ENCODE measurements around the gene CLDN12. TPM values are rescaled to one million over a fixed set of nuclear protein-coding genes. Genes with fewer than 3 reads are reported as not detected.

CLDN12 gene
- total RNA-seq, 2 experiments from 2014 or later: 6.9 to 8.3 TPM

DNA sequence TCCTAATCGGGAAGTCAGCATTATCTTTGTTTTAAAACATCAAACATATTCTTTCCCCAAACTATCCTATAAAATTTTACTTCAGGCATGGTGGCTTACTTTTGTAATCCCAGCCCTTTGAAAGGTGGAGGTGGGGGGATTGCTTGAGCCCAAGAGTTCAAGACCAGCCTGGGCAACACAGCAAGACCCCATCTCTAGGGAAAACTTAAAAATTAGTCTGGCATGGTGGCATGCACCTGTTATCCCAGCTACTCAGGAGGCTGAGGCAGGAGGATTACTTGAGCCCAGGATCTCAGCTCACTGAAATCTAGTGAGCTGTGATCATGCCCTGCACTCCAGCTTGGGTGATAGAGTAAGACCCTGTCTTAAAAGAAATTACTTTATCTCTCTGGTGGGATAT, 4.9 kb downstream of the CLDN12 start:
- CTCF ChIA-PET: no interaction called here
- no peak overlapping the region for H3K27ac Mint-ChIP-seq

DNA sequence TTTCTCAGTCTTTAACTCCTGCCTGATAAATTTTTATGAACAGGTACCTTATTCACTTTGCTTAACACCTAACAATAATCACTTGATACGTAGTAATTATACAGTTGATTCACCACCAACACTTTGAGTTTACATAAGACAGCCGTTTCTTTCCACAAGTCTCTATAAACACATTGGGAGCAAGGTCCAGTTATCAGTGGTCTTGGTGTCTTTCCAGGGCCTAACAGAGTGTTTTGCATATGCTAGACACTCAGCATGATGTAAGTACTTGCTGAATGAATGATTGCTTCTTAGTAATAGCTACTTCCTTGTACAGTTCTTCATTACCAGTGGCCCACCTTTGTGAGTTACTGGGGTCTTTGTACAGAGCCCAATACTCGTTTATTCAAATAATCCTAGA, 6.4 kb downstream of the CLDN12 start:
- peaks cover 4% of the 10 kb centered on the region for H3K4me1 Mint-ChIP-seq (ENCODE audit: low read depth)
- H3K9me3 Mint-ChIP-seq: no peaks in the 10 kb centered on the region
- ChIA-PET CTCF (interaction anchor here (0.8 to 0.9 kb wide), 2 partner anchors 11 to 255 kb away, joined by 3 read pairs; partner anchors contain the start of gene STEAP1), POLR2A (no interaction called here)
- no peak overlapping the region for H3K4me3 Mint-ChIP-seq
- H3K36me3 Mint-ChIP-seq: peaks cover 12% of the 10 kb centered on the region
- DNase-seq: no peak
- intact Hi-C loops (cut with micrococcal nuclease): loop anchor here (5.0 kb wide), 1 partner anchor 97 kb away; no protein-coding TSS in a partner anchor
- H3K27ac Mint-ChIP-seq: no peak overlapping the region
- no peaks in the 10 kb centered on the region for H3K27me3 Mint-ChIP-seq

More for the DNA sequence above, 4.9 kb downstream of the CLDN12 start:
- Mint-ChIP-seq H3K9me3 (no peaks in the 10 kb centered on the region), H3K4me3 (no peak overlapping the region), H3K4me1 (ENCODE audit: low read depth) (peaks cover 8% of the 10 kb centered on the region), H3K36me3 (peaks cover 9% of the 10 kb centered on the region), H3K27me3 (no peaks in the 10 kb centered on the region)
- DNase-seq: no peak
- intact Hi-C loops (cut with micrococcal nuclease): no loop called here
- POLR2A ChIA-PET: no interaction called here

DNA sequence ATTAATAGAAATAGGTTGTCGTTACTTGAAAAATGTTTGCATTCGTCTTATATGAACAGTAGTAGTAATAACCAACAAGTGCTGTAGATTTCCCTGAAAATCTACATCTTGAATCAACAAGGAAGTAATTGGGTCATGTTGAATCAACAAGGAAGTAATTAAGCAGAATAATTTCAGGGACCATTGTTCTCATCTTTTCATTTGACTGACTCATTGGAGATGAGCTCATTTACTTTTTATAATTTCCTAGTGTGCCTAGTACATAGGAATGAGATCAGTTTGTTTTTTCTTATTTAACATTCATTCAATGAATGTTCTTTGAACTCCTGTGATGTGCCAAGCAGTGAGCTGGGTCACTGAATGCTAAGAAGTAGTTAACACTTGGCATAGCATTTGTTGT, 8.2 kb downstream of the CLDN12 start:
- no peak overlapping the region for H3K27ac Mint-ChIP-seq
- no peaks in the 10 kb centered on the region for H3K4me1 Mint-ChIP-seq (ENCODE audit: low read depth)
- POLR2A ChIA-PET: no interaction called here
- no peaks in the 10 kb centered on the region for H3K27me3 Mint-ChIP-seq
- DNase-seq: no peak
- H3K9me3 Mint-ChIP-seq: no peaks in the 10 kb centered on the region
- H3K4me3 Mint-ChIP-seq: no peak overlapping the region
- intact Hi-C loops (cut with micrococcal nuclease): loop anchor here (5.0 kb wide), 1 partner anchor 99 kb away; no protein-coding TSS in a partner anchor
- CTCF ChIA-PET: interaction anchor here (1.2 kb wide), 1 partner anchor 99 kb away, joined by 7 read pairs; no protein-coding TSS in a partner anchor
- peaks cover 12% of the 10 kb centered on the region for H3K36me3 Mint-ChIP-seq

DNA sequence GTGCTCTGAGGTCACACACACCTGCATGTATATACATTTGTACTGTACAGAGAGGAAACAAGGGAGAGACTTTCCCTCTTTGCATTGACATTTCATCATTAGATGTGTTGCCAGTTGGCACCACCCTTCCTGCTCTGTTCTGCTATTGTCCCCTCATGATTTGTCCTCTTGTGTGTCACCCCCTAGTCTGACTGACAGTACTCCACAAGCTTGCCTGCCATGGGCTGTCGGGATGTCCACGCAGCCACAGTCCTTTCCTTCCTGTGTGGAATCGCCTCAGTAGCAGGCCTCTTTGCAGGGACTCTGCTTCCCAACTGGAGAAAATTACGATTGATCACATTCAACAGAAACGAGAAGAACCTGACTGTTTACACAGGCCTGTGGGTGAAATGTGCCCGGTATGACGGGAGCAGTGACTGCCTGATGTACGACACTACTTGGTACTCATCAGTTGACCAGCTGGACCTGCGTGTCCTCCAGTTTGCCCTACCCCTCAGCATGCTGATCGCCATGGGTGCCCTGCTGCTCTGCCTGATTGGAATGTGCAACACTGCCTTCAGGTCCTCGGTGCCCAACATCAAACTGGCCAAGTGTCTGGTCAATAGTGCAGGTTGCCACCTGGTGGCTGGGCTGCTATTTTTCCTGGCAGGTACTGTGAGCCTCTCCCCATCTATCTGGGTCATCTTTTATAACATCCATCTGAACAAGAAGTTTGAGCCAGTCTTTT, 9.4 kb downstream of the CLDN12 start:
- no peak overlapping the region for H3K4me3 Mint-ChIP-seq
- intact Hi-C loops (cut with micrococcal nuclease): loop anchor here (5.0 kb wide), 1 partner anchor 100 kb away; no protein-coding TSS in a partner anchor
- peaks cover 10% of the 10 kb centered on the region for H3K36me3 Mint-ChIP-seq
- H3K9me3 Mint-ChIP-seq: no peaks in the 10 kb centered on the region
- H3K27ac Mint-ChIP-seq: no peak overlapping the region
- ChIA-PET POLR2A (no interaction called here), CTCF (no interaction called here)
- peak; percentile 44 for DNase-seq
- H3K4me1 Mint-ChIP-seq (ENCODE audit: low read depth): no peaks in the 10 kb centered on the region
- no peaks in the 10 kb centered on the region for H3K27me3 Mint-ChIP-seq

DNA sequence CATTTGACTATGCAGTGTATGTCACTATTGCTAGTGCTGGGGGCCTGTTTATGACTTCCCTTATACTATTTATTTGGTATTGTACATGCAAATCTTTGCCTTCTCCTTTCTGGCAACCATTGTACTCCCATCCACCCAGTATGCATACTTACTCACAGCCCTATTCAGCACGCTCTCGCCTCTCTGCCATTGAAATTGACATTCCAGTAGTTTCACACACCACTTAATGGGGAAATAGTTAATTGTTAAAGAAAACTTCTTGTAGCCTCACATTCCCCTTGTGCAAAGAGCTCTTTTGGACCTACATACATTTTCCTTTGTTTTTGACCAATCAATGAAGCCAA, 9.9 kb downstream of the CLDN12 start:
- Mint-ChIP-seq H3K27ac (no peak overlapping the region), H3K4me1 (ENCODE audit: low read depth) (no peaks in the 10 kb centered on the region), H3K4me3 (no peak overlapping the region), H3K36me3 (peaks cover 7% of the 10 kb centered on the region), H3K27me3 (no peaks in the 10 kb centered on the region), H3K9me3 (no peaks in the 10 kb centered on the region)
- no peak for DNase-seq
- POLR2A ChIA-PET: no interaction called here
- CTCF ChIA-PET: no interaction called here
- intact Hi-C loops (cut with micrococcal nuclease): loop anchor here (5.0 kb wide), 1 partner anchor 101 kb away; no protein-coding TSS in a partner anchor

DNA sequence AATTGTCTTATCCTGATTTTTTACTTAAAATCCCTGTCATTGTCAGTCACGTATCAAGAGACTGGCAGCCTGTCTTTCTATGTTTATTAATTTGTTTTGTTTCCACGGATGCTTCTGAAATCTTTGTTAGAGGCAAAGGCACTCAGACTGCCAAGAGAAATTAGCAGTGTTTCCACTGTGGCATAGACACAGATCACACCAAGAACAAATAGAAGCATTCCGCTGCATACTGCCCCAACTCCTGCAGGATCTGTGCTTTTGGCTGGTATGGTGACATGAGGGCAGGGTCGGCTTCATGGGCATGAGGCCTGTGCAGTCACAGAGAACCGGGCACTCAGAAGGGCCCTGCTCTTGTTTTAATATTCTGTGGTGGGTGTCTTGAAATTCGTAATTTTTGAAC, 18.4 kb downstream of the CLDN12 start:
- H3K27ac Mint-ChIP-seq: no peak overlapping the region
- H3K4me3 Mint-ChIP-seq: no peak overlapping the region
- CTCF ChIA-PET: interaction anchor here (1.1 to 1.4 kb wide), 2 partner anchors 109 to 267 kb away, joined by 3 to 4 read pairs; partner anchors contain the start of gene STEAP1
- peaks cover 15% of the 10 kb centered on the region for H3K4me1 Mint-ChIP-seq (ENCODE audit: low read depth)
- intact Hi-C loops (cut with micrococcal nuclease): no loop called here
- H3K27me3 Mint-ChIP-seq: no peaks in the 10 kb centered on the region
- no peak for DNase-seq
- POLR2A ChIA-PET: no interaction called here
- no peaks in the 10 kb centered on the region for H3K36me3 Mint-ChIP-seq
- H3K9me3 Mint-ChIP-seq: no peaks in the 10 kb centered on the region

DNA sequence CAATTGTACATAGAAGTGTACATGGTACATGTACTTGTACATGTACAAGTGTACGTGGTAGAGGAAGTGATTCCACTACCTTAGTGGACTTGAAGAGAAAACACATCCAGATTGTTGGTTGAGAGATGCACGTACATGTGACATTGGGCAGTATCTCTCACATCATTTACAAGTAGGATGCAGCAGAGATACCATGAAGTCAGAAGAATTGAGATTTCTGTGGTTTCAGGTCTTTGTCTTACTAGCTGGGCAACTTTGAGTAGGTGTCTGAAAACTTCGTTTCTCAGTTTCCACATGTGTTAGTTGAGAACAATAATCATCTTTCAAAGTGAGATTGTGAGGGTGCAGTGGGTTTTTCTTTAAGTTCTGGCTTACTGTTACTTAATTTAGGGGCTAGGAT, 21.5 kb downstream of the CLDN12 start:
- no peak overlapping the region for H3K4me3 Mint-ChIP-seq
- H3K36me3 Mint-ChIP-seq: no peaks in the 10 kb centered on the region
- no peak for DNase-seq
- H3K27ac Mint-ChIP-seq: peak overlapping the region; percentile 48
- H3K27me3 Mint-ChIP-seq: no peaks in the 10 kb centered on the region
- H3K4me1 Mint-ChIP-seq (ENCODE audit: low read depth): peaks cover 15% of the 10 kb centered on the region
- POLR2A ChIA-PET: interaction anchor here (1.3 kb wide), 1 partner anchor 21 kb away, joined by 6 read pairs; the partner anchor contains the start of gene CLDN12
- intact Hi-C loops (cut with micrococcal nuclease): loop anchor here (1.0 to 5.0 kb wide), 4 partner anchors 21 to 189 kb away; partner anchors contain the start of genes CFAP69, CLDN12 and GTPBP10
- no peaks in the 10 kb centered on the region for H3K9me3 Mint-ChIP-seq
- CTCF ChIA-PET: interaction anchor here (7.1 kb wide), 1 partner anchor 271 kb away, joined by 101 read pairs; the partner anchor contains the start of gene STEAP1

DNA sequence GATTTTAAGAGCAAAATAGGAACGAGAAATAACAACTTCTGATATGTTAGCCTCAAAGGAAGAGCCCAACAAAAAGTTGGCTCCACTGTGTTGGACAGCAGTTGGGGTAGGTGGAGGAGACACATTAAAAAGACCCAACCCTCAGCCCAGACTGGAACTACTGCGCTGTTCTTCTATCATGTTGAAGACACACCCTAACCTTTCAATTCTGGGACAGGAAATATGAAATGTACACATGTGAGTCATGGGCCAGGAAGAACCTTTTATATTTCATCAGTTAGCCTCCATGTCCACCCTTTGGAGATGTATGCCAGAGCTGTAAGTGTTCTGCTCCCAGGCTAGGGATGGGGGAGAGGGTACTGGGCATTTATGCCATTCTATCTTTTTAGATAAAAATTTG, 22.1 kb downstream of the CLDN12 start:
- no peak overlapping the region for H3K4me3 Mint-ChIP-seq
- intact Hi-C loops (cut with micrococcal nuclease): loop anchor here (1.0 to 5.0 kb wide), 4 partner anchors 22 to 188 kb away; partner anchors contain the start of genes CFAP69, CLDN12 and GTPBP10
- ChIA-PET POLR2A (interaction anchor here (1.3 kb wide), 1 partner anchor 22 kb away, joined by 6 read pairs; the partner anchor contains the start of gene CLDN12), CTCF (interaction anchor here (7.1 kb wide), 1 partner anchor 272 kb away, joined by 101 read pairs; the partner anchor contains the start of gene STEAP1)
- no peaks in the 10 kb centered on the region for H3K36me3 Mint-ChIP-seq
- no peak overlapping the region for H3K27ac Mint-ChIP-seq
- no peaks in the 10 kb centered on the region for H3K9me3 Mint-ChIP-seq
- H3K27me3 Mint-ChIP-seq: no peaks in the 10 kb centered on the region
- peaks cover 15% of the 10 kb centered on the region for H3K4me1 Mint-ChIP-seq (ENCODE audit: low read depth)
- no peak for DNase-seq

DNA sequence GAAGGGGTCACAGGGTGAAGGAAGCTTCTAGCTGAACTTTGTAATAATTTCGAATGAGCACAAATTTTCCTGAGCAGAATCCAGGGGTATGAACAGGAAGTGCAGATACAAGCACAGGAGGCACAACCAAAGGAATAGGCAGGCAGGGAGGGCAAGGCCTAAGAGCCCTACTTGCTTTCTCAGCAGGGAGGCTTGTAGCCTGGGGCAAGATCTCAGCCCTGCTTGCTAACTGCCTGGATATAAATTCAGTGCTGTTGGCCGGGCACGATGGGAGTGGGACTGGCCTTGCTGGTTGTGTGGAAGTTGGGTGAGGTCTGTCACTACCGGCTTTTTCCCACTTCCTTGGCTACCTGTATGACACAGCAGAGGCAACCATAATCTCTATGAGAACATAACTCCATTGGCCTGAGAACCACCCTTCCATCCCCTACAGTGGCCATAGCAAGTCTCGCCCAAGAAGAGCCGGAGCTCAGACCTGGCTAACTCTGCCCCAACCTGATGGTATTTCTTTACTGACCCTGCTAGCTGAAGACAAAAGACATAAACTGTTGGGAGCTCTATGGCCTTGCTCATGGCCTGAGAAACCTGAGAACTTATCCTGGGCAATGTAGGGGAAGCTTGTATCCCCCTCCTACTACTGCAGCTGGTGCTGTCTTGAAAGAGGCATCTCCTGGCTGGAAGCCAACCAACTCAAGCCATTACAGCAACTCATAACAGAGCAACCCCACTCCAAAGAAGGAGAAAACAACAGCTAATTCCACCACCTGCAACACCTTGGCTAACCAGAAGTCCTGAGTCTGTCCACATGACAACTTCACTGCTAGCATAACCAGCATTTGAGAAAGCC, 27.6 kb downstream of the CLDN12 start:
- peaks cover 9% of the 10 kb centered on the region for H3K9me3 Mint-ChIP-seq
- DNase-seq: no peak
- no peak overlapping the region for H3K4me3 Mint-ChIP-seq
- intact Hi-C loops (cut with micrococcal nuclease): no loop called here
- peaks cover under 1% of the 10 kb centered on the region for H3K4me1 Mint-ChIP-seq (ENCODE audit: low read depth)
- no peak overlapping the region for H3K27ac Mint-ChIP-seq
- peaks cover 3% of the 10 kb centered on the region for H3K27me3 Mint-ChIP-seq
- ChIA-PET CTCF (interaction anchor here (1.3 to 7.1 kb wide), 2 partner anchors 25 to 278 kb away, joined by 4 to 101 read pairs; partner anchors contain the start of gene STEAP1), POLR2A (no interaction called here)
- H3K36me3 Mint-ChIP-seq: no peaks in the 10 kb centered on the region

DNA sequence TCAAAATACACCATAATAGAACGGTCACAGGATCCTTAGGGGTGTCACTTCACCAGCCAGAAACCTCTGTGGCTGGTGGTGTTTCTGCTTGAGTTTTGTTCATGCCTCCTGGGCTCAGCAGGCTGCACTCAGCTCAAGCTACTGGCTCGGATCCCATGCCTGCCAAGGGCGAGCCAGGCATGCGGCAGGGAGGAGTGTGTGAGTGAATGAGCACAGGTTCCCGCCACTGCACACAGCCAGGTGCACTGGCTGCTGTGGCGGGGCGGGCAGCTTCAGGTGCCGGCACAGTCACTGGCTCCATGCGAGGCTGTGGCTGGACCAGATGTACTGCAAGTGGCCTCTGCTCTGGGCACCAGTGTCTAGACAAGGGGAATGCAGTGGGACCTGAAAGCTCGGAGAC, 29.5 kb downstream of the CLDN12 start:
- ChIA-PET POLR2A (no interaction called here), CTCF (interaction anchor here (0.7 to 1.0 kb wide), 2 partner anchors 120 to 280 kb away, joined by 3 to 4 read pairs; no protein-coding TSS in a partner anchor)
- no peak overlapping the region for H3K27ac Mint-ChIP-seq
- no peak for DNase-seq
- peaks cover 13% of the 10 kb centered on the region for H3K9me3 Mint-ChIP-seq
- no peak overlapping the region for H3K4me3 Mint-ChIP-seq
- H3K4me1 Mint-ChIP-seq (ENCODE audit: low read depth): no peaks in the 10 kb centered on the region
- intact Hi-C loops (cut with micrococcal nuclease): no loop called here
- H3K36me3 Mint-ChIP-seq: no peaks in the 10 kb centered on the region
- peaks cover 3% of the 10 kb centered on the region for H3K27me3 Mint-ChIP-seq

DNA sequence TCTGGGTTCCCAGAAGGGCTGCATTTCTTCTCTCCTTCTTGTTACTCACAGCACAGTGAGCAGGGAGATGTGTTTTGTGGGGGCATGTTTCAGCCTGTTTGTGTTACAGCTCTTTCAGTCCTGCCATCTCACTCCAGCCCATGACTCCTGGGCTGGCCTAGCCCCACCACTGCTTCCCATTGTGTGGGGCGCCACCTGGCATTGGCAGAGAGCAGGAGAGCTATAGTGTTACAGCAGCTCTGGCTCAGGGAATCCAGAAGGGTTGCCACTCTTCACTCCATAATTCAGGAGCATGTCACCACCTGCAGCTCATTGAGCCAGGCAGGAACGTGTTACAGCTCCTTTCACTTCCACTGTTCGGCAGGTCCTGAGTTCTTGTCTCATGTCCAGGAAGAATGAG, 30.0 kb downstream of the CLDN12 start:
- no peak for DNase-seq
- peaks cover 13% of the 10 kb centered on the region for H3K9me3 Mint-ChIP-seq
- H3K27ac Mint-ChIP-seq: no peak overlapping the region

DNA sequence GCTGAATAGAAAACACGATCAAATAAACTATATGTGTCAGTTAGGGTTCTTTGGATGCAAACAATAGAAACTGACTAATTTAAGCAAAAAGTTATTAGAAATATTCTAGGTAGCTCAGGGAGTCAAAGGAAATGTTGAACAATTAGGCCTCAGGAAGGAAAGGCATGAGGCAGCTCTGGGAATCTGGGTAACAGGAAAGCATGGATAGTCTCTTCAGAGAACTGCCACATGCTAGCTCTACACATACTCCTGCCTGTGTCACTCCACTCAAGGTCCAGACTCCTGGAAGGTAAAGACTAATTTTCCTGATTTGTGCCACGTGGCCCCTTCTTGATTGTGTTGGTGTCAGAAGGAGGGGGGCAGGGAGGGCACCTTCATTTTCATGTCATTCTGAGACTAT, 42.4 kb downstream of the CLDN12 start:
- POLR2A ChIA-PET: no interaction called here
- Mint-ChIP-seq H3K9me3 (no peaks in the 10 kb centered on the region), H3K36me3 (no peaks in the 10 kb centered on the region), H3K4me1 (ENCODE audit: low read depth) (no peaks in the 10 kb centered on the region), H3K4me3 (no peak overlapping the region), H3K27me3 (peaks cover 2% of the 10 kb centered on the region), H3K27ac (no peak overlapping the region)
- CTCF ChIA-PET: interaction anchor here (1.3 kb wide), 1 partner anchor 10 kb away, joined by 4 read pairs; no protein-coding TSS in a partner anchor
- no peak for DNase-seq
- intact Hi-C loops (cut with micrococcal nuclease): no loop called here

More for the DNA sequence above, 30.0 kb downstream of the CLDN12 start:
- no peaks in the 10 kb centered on the region for H3K4me1 Mint-ChIP-seq (ENCODE audit: low read depth)
- ChIA-PET CTCF (interaction anchor here (0.7 kb wide), 1 partner anchor 280 kb away, joined by 4 read pairs; no protein-coding TSS in a partner anchor), POLR2A (no interaction called here)
- intact Hi-C loops (cut with micrococcal nuclease): no loop called here
- no peaks in the 10 kb centered on the region for H3K36me3 Mint-ChIP-seq
- no peak overlapping the region for H3K4me3 Mint-ChIP-seq
- peaks cover 3% of the 10 kb centered on the region for H3K27me3 Mint-ChIP-seq
